G401 (cell line): Measurements from ENCODE around the gene PPP2R5C. TPM values are rescaled to one million over a fixed set of nuclear protein-coding genes. Genes with fewer than 3 reads are reported as not detected.
"Not testable (repeated sequence)": the region's sequence is repeated elsewhere in the genome, so short reads cannot be mapped to it uniquely, and the experiment has no call there.

ENCODE experiments used
- DNase-seq: peaks from one replicate; pipeline ENCODE4 v3.0.0-alpha.2; 2015; ENCODE audit warnings: low spot score
- in situ Hi-C: cut with HindIII; loops from 2 replicates; pipeline ENCODE4 v1.10.0; 2016; ENCODE audit warnings: low sequenced_read_pairs, mixed read lengths
- total RNA-seq: library from RNA; depleted of rRNA; stranded (reverse); fragments of >200 nt; shearing (Covaris generic); gene quantifications from 2 replicates; pipeline ENCODE4 v1.2.3, GENCODE V29; 2014

The PPP2R5C gene
- total RNA-seq, 1 experiment from 2014 or later = 118 TPM

- DNase-seq = no peak
- in situ Hi-C loops = no loop called here
These were observed 20.5 kb upstream of the PPP2R5C start for GRCh38 chr14:101740981-101741380.

GRCh38 chr14:101743701-101744100 lies 17.8 kb upstream of the PPP2R5C start:
- DNase-seq = no peak
- in situ Hi-C loops = no loop called here

GRCh38 chr14:101744382-101744781 lies 17.1 kb upstream of the PPP2R5C start:
- DNase-seq, in situ Hi-C loops: not testable (repeated sequence)

GRCh38 chr14:101749756-101750155 lies 11.8 kb upstream of the PPP2R5C start:
- DNase-seq, in situ Hi-C loops: not testable (repeated sequence)

GRCh38 chr14:101754893-101755292 lies 6.6 kb upstream of the PPP2R5C start:
- DNase-seq = no peak
- in situ Hi-C loops = no loop called here

GRCh38 chr14:101755591-101756324 lies 5.8 kb upstream of the PPP2R5C start:
- in situ Hi-C loops = no loop called here

GRCh38 chr14:101757064-101757838 lies 4.3 kb upstream of the PPP2R5C start:
- DNase-seq = no peak
- in situ Hi-C loops = no loop called here

More at GRCh38 chr14:101755591-101756324, 5.8 kb upstream of the PPP2R5C start:
- DNase-seq = no peak

- no peak for DNase-seq
- in situ Hi-C loops = no loop called here
These were observed 3.7 kb upstream of the PPP2R5C start for GRCh38 chr14:101757839-101758211.

GRCh38 chr14:101758913-101759593 lies 2.5 kb upstream of the PPP2R5C start:
- in situ Hi-C loops = no loop called here
- peak; percentile 22 for DNase-seq

GRCh38 chr14:101760138-101761011 lies 1.1 kb upstream of the PPP2R5C start:
- in situ Hi-C loops = no loop called here
- DNase-seq = peak; percentile 98

GRCh38 chr14:101761881-101762529 lies 496 bp downstream of the PPP2R5C start:
- DNase-seq = peak; percentile 27
- in situ Hi-C loops = no loop called here

GRCh38 chr14:101762530-101763101 lies 1.1 kb downstream of the PPP2R5C start:
- in situ Hi-C loops = no loop called here
- no peak for DNase-seq

- in situ Hi-C loops = no loop called here
- no peak for DNase-seq
These were observed 2.6 kb downstream of the PPP2R5C start for GRCh38 chr14:101763941-101764709.

GRCh38 chr14:101767618-101768362 lies 6.3 kb downstream of the PPP2R5C start:
- no peak for DNase-seq
- in situ Hi-C loops = no loop called here

GRCh38 chr14:101770183-101770582 lies 8.7 kb downstream of the PPP2R5C start:
- DNase-seq = no peak
- in situ Hi-C loops = no loop called here

- no peak for DNase-seq
- in situ Hi-C loops = no loop called here
These were observed 11.3 kb downstream of the PPP2R5C start for GRCh38 chr14:101772770-101773169.

- in situ Hi-C loops = no loop called here
- no peak for DNase-seq
These were observed 11.9 kb downstream of the PPP2R5C start for GRCh38 chr14:101773378-101773777.
